ENCODE measurements around the gene GTPBP1. TPM values are rescaled to one million over a fixed set of nuclear protein-coding genes. Genes with fewer than 3 reads are reported as not detected.

The GTPBP1 gene
- total and polyA plus RNA-seq, 2 donors (not counting 1 experiment from before 2014, with no cell fraction given) = 77.8 to 174 TPM

- Histone ChIP-seq H3K9me3 (ENCODE audit: control extremely low read depth in 1 of 3, control insufficient read depth in 2 of 3, insufficient read depth in 1 of 3, low read length in 2 of 3) (no peaks in the 10 kb centered on the region), H3K27ac (ENCODE audit: low read length in 2 of 2) (no peak overlapping the region), H3K27me3 (replicated peaks in 1 of 4; ENCODE audit: control extremely low read depth in 1 of 4, control insufficient read depth in 3 of 4, insufficient read depth in 4 of 4, low read length in 3 of 4) (no peaks in the 10 kb centered on the region), H3K9ac (ENCODE audit: low read length) (no peak overlapping the region), H2AFZ (ENCODE audit: insufficient read depth, low read depth, low read length, poor library complexity, severe bottlenecking) (no peak overlapping the region), H3K79me2 (ENCODE audit: control insufficient read depth, insufficient read depth, low read length) (peaks cover 61% of the 10 kb centered on the region), H3K4me1 (ENCODE audit: control insufficient read depth in 2 of 2, insufficient read depth in 2 of 2, low read length in 2 of 2) (peaks cover 0 to 2% of the 10 kb centered on the region in 2 donors), H3K4me3 (ENCODE audit: control extremely low read depth in 1 of 5, extremely low read depth in 1 of 5, insufficient read depth in 1 of 5, low read depth in 2 of 5, low read length in 4 of 5) (no peak overlapping the region), H4K20me1 (ENCODE audit: control insufficient read depth, insufficient read depth, low read length, poor library complexity, severe bottlenecking) (peaks cover 87% of the 10 kb centered on the region), H3K4me2 (replicated peaks; ENCODE audit: low read depth, low read length, poor library complexity, severe bottlenecking) (no peak overlapping the region), H3K36me3 (replicated peaks in 1 of 2; ENCODE audit: control extremely low read depth in 1 of 2, control insufficient read depth in 1 of 2, extremely low read depth in 1 of 2, insufficient read depth in 2 of 2, low read length in 1 of 2) (peaks cover 5 to 97% of the 10 kb centered on the region in 2 experiments)
- 100% methylated on average over 5 of the region's 6 CpGs for WGBS (ENCODE audit: insufficient coverage)
- intact Hi-C loops (cut with micrococcal nuclease) = no loop called here
- Mint-ChIP-seq H3K4me1 (peaks cover 2% of the 10 kb centered on the region), H3K27ac (peak overlapping the region; percentile 32), H3K4me3 (no peak overlapping the region), H3K9me3 (ENCODE audit: insufficient read depth) (no peaks in the 10 kb centered on the region), H3K27me3 (no peaks in the 10 kb centered on the region)
- TF ChIP-seq EZH2 (IDR thresholded peaks at IDR 0.05; ENCODE audit: borderline replicate concordance, insufficient read depth, low read depth, low read length, poor library complexity, severe bottlenecking) (no peak), CTCF (IDR thresholded peaks at IDR 0.05) (no peak)
- no peak for DNase-seq
- ChIA-PET POLR2A (no interaction called here), CTCF (interaction anchor here (1.4 kb wide), 1 partner anchor 124 kb away, joined by 3 read pairs; no protein-coding TSS in a partner anchor)
- no peak for ATAC-seq (ENCODE audit: low read depth)
Observed at GRCh38 chr22:38744981-38745380, 39.2 kb downstream of the GTPBP1 start.

- Histone ChIP-seq H3K79me2 (ENCODE audit: control insufficient read depth, insufficient read depth, low read length) (peaks cover 66% of the 10 kb centered on the region), H3K27ac (ENCODE audit: low read length in 2 of 2) (no peak overlapping the region), H4K20me1 (ENCODE audit: control insufficient read depth, insufficient read depth, low read length, poor library complexity, severe bottlenecking) (peaks cover 87% of the 10 kb centered on the region), H3K36me3 (replicated peaks in 1 of 2; ENCODE audit: control extremely low read depth in 1 of 2, control insufficient read depth in 1 of 2, extremely low read depth in 1 of 2, insufficient read depth in 2 of 2, low read length in 1 of 2) (peaks cover 7 to 97% of the 10 kb centered on the region in 2 experiments), H3K4me3 (ENCODE audit: control extremely low read depth in 1 of 5, extremely low read depth in 1 of 5, insufficient read depth in 1 of 5, low read depth in 2 of 5, low read length in 4 of 5) (no peak overlapping the region), H2AFZ (ENCODE audit: insufficient read depth, low read depth, low read length, poor library complexity, severe bottlenecking) (no peak overlapping the region), H3K9me3 (ENCODE audit: control extremely low read depth in 1 of 3, control insufficient read depth in 2 of 3, insufficient read depth in 1 of 3, low read length in 2 of 3) (no peaks in the 10 kb centered on the region), H3K9ac (ENCODE audit: low read length) (no peak overlapping the region), H3K4me2 (replicated peaks; ENCODE audit: low read depth, low read length, poor library complexity, severe bottlenecking) (no peak overlapping the region), H3K4me1 (ENCODE audit: control insufficient read depth in 2 of 2, insufficient read depth in 2 of 2, low read length in 2 of 2) (peaks cover 9 to 11% of the 10 kb centered on the region in 2 donors), H3K27me3 (replicated peaks in 1 of 4; ENCODE audit: control extremely low read depth in 1 of 4, control insufficient read depth in 3 of 4, insufficient read depth in 4 of 4, low read length in 3 of 4) (no peaks in the 10 kb centered on the region)
- Mint-ChIP-seq H3K4me3 (no peak overlapping the region), H3K27me3 (no peaks in the 10 kb centered on the region), H3K9me3 (ENCODE audit: insufficient read depth) (no peaks in the 10 kb centered on the region), H3K4me1 (peaks cover 9% of the 10 kb centered on the region), H3K27ac (no peak overlapping the region)
- ATAC-seq (ENCODE audit: low read depth) (no peak), DNase-seq (no peak)
- intact Hi-C loops (cut with micrococcal nuclease) = no loop called here
- POLR2A ChIA-PET = interaction anchor here (0.8 to 1.4 kb wide), 3 partner anchors 11 to 40 kb away, joined by 3 to 4 read pairs (median 3); partner anchors contain the start of gene GTPBP1
- CTCF ChIA-PET = interaction anchor here (0.9 to 1.7 kb wide), 5 partner anchors 13 to 123 kb away, joined by 3 to 5 read pairs (median 4); partner anchors contain the start of gene TOMM22
- no peak for TF ChIP-seq EZH2 (IDR thresholded peaks at IDR 0.05; ENCODE audit: borderline replicate concordance, insufficient read depth, low read depth, low read length, poor library complexity, severe bottlenecking)
- TF ChIP-seq CTCF (IDR thresholded peaks at IDR 0.05) = no peak
- WGBS (ENCODE audit: insufficient coverage) = 92% methylated on average over 12 of the region's 14 CpGs
Observed at GRCh38 chr22:38745676-38746460, 40.1 kb downstream of the GTPBP1 start.
